Keratinocyte (primary cell): ENCODE results near the gene MFRP. TPM values are rescaled to one million over a fixed set of nuclear protein-coding genes. Genes with fewer than 3 reads are reported as not detected.

Source experiments
- DNase-seq: peaks from one replicate; pipeline ENCODE4 v3.0.0-alpha.2; 2011; ENCODE audit warnings: low read depth, missing footprints, low spot score
- FAIRE-seq: peaks from 2 replicates; lab custom pipeline; 2011; peaks lifted over from hg19 to GRCh38; lab: Jason Lieb, UNC
- H2AFZ ChIP-seq: 2 replicates; pipeline ENCODE4 v1.6.0; 2012; ENCODE audit warnings: low read length, control low read depth, inconsistent platforms; ENCODE audit not compliant: control insufficient read depth
- H3K27ac ChIP-seq: 2 replicates; pipeline ENCODE4 v1.5.1; 2011; ENCODE audit warnings: low read length; ENCODE audit not compliant: control insufficient read depth, insufficient read depth
- H3K27me3 ChIP-seq: 3 replicates; pipeline ENCODE4 v1.6.0; 2011; ENCODE audit warnings: low read length; ENCODE audit not compliant: control insufficient read depth, insufficient read depth; ENCODE audit errors: extremely low read depth
- H3K36me3 ChIP-seq, 2 experiments: 2 replicates in 1 of 2; 3 replicates in 1 of 2; pipeline ENCODE4 v1.5.1; 2011; ENCODE audit warnings: low read length in 2 of 2, mild to moderate bottlenecking in 1 of 2; ENCODE audit not compliant: control insufficient read depth in 2 of 2, insufficient read depth in 2 of 2; ENCODE audit errors: extremely low read depth in 1 of 2
- H3K4me1 ChIP-seq: 3 replicates; pipeline ENCODE4 v1.5.1; 2011; ENCODE audit warnings: low read length; ENCODE audit not compliant: control insufficient read depth, insufficient read depth; ENCODE audit errors: extremely low read depth
- H3K4me2 ChIP-seq: 3 replicates; pipeline ENCODE4 v1.6.0; 2011; ENCODE audit warnings: low read depth, low read length; ENCODE audit not compliant: control insufficient read depth, insufficient read depth; ENCODE audit errors: extremely low read depth
- H3K4me3 ChIP-seq, 3 experiments: fragments of 200-600 bp in 1 of 3; sonication (generic) in 1 of 3; 2 replicates in 2 of 3; 3 replicates in 1 of 3; pipeline ENCODE4 v1.5.1; 2011 to 2016; ENCODE audit warnings: low read length in 3 of 3, mild to moderate bottlenecking in 3 of 3, control low read depth in 2 of 3, inconsistent platforms in 1 of 3, low read depth in 1 of 3, mixed read lengths in 1 of 3, mixed run types in 1 of 3, moderate library complexity in 1 of 3; ENCODE audit not compliant: control insufficient read depth in 2 of 3, insufficient read depth in 2 of 3; ENCODE audit errors: extremely low read depth in 1 of 3
- H3K79me2 ChIP-seq: 2 replicates; pipeline ENCODE4 v1.6.0; 2012; ENCODE audit warnings: low read length; ENCODE audit not compliant: control insufficient read depth, insufficient read depth
- H3K9ac ChIP-seq: 3 replicates; pipeline ENCODE4 v1.6.0; 2011; ENCODE audit warnings: low read length; ENCODE audit not compliant: control insufficient read depth, insufficient read depth; ENCODE audit errors: extremely low read depth
- H3K9me1 ChIP-seq: 3 replicates; pipeline ENCODE4 v1.6.0; 2011; ENCODE audit warnings: low read length; ENCODE audit not compliant: control insufficient read depth, insufficient read depth; ENCODE audit errors: extremely low read depth
- H3K9me3 ChIP-seq: 2 replicates; pipeline ENCODE4 v1.5.1; 2012; ENCODE audit warnings: low read depth, low read length; ENCODE audit not compliant: control insufficient read depth
- H4K20me1 ChIP-seq: 3 replicates; pipeline ENCODE4 v1.6.0; 2011; ENCODE audit warnings: low read length; ENCODE audit not compliant: control insufficient read depth, insufficient read depth; ENCODE audit errors: extremely low read depth
- EZH2 ChIP-seq: IDR thresholded peaks from one replicate; pipeline ENCODE4 v1.6.1; 2012; ENCODE audit warnings: inconsistent platforms, mild to moderate bottlenecking, low read length, moderate library complexity
- dilution Hi-C: fragments of 300-500 bp; cut with MboI; formaldehyde crosslinking; loops from one replicate; pipeline ENCODE4 v1.7.0; 2020; ENCODE audit warnings: low sequenced_read_pairs; ENCODE audit not compliant: extremely low pct_ligation_motif_present
- polyA plus RNA-seq, 5 experiments: library from polyadenylated mRNA; depleted of rRNA in 3 of 5; stranded (reverse) in 3 of 5; stranded (forward) in 1 of 5; unstranded in 1 of 5; fragments of >200 nt; gene quantifications; 1 replicate in 1 of 5; 2 replicates in 3 of 5; 3 replicates in 1 of 5; pipeline versions ENCODE4 v1.2.1 to v1.2.3, GENCODE V29; 2011 to 2012; ENCODE audit warnings: missing spikeins in 2 of 5, low read depth in 1 of 5, low replicate concordance in 1 of 5
- TF ChIP-seq, protein P1 (sequence below), 3 experiments: IDR thresholded peaks in 1 of 3; conservative IDR thresholded peaks in 1 of 3; optimal IDR thresholded peaks in 1 of 3; 2 replicates in 2 of 3; 3 replicates in 1 of 3; pipeline versions ENCODE3 to v1.5.1; 2011; ENCODE audit warnings: low read length in 3 of 3, mild to moderate bottlenecking in 3 of 3, moderate library complexity in 2 of 3, control low read depth in 1 of 3, inconsistent platforms in 1 of 3; ENCODE audit not compliant: insufficient read depth in 2 of 3; ENCODE audit errors: extremely low read depth in 1 of 3

The MFRP gene
- polyA plus RNA-seq, 1 donor (not counting 4 experiments of a cell fraction or from before 2014, with no cell fraction given), result not detected

DNA sequence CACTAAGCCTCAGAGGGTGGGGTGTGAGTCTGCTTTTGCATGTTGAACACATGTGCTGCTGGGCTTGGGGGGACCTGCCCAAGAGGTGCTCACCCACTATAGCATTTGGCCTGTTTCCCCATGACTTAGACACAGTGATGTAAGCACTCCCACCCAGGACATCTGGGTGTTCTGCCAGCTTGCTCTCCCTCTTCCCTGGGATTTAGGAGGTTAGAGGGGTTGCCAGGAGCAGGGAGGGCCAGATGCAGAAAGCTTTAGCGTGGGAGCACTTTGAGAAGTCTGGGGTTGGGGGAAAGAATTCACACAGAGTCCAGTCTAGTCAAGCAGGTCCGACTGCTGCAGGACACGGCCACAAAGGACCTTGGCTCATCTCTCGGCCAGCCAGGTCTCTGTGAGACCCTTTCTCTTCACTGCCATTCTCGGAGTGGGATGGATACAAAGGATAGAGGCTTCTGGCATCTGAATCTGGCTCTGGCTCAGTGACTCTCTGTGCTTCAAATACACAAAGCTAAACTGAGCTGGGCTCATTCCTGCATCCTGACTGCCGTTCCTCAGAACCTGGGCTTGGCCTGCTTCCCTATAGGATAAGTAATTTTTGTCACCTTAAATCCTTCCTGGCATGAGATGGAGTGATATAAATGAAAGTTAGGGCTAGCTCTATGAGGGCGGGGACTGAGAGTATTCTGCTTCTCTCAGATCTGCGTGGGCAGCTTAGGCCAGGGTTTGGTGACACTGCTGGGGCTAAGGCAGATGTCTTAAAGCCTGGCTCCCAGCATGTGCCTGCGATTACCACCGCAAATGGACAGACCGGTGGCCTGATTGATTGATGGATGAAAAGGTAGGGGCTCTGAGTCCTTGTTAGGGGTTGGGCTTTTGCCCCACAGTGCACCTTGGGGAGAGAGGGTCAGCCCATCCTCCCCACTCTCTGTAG lies 20.4 kb upstream of the MFRP start:
- H2AFZ ChIP-seq, result no peak overlapping the region
- no peaks in the 10 kb centered on the region for H3K36me3 ChIP-seq
- peaks cover 8% of the 10 kb centered on the region for H3K4me1 ChIP-seq
- DNase-seq (no peak), FAIRE-seq (no peak)
- no peak overlapping the region for H3K27ac ChIP-seq
- dilution Hi-C loops, result no loop called here
- no peak overlapping the region for H3K4me2 ChIP-seq
- no peak overlapping the region for H3K9ac ChIP-seq
- TF ChIP-seq, protein P1, sequence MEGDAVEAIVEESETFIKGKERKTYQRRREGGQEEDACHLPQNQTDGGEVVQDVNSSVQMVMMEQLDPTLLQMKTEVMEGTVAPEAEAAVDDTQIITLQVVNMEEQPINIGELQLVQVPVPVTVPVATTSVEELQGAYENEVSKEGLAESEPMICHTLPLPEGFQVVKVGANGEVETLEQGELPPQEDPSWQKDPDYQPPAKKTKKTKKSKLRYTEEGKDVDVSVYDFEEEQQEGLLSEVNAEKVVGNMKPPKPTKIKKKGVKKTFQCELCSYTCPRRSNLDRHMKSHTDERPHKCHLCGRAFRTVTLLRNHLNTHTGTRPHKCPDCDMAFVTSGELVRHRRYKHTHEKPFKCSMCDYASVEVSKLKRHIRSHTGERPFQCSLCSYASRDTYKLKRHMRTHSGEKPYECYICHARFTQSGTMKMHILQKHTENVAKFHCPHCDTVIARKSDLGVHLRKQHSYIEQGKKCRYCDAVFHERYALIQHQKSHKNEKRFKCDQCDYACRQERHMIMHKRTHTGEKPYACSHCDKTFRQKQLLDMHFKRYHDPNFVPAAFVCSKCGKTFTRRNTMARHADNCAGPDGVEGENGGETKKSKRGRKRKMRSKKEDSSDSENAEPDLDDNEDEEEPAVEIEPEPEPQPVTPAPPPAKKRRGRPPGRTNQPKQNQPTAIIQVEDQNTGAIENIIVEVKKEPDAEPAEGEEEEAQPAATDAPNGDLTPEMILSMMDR (optimal IDR thresholded peaks at IDR 0.05 in 1 of 3, IDR thresholded peaks at IDR 0.05 in 1 of 3, conservative IDR thresholded peaks at IDR 0.05 in 1 of 3; ENCODE audit: extremely low read depth in 1 of 3, insufficient read depth in 2 of 3, low read length in 3 of 3), result no peak
- TF ChIP-seq EZH2, result no peak
- no peaks in the 10 kb centered on the region for H3K9me1 ChIP-seq
- no peaks in the 10 kb centered on the region for H3K9me3 ChIP-seq
- H3K79me2 ChIP-seq, result no peaks in the 10 kb centered on the region
- H4K20me1 ChIP-seq, result no peaks in the 10 kb centered on the region
- H3K4me3 ChIP-seq, result no peak overlapping the region
- peaks cover 29% of the 10 kb centered on the region for H3K27me3 ChIP-seq

DNA sequence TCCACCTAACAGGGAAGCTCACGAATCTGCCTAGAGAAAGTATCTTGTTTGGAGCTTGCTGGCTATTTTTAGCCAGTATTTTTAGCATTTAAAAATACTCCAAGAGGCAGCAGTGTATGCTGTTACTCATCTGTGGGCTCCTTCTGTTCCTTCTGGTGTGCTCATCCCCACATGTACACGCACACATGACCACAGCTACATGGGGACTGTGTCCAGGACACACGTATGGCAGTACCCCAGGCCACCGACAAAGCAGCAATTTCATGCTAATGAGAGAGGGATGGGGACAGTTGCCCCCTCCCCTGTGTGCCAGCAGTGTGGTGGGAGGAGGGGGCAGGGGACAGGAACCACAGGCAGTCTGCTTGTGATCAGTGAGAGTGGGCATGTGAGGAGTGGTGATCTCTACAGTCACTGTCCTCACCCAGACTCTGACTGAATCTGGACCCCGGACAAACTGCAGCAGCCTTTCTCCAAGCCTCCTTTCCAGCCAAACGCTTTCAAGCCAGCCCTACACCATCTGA lies 18.6 kb upstream of the MFRP start:
- DNase-seq (no peak), FAIRE-seq (no peak)
- peaks cover 26% of the 10 kb centered on the region for H3K4me1 ChIP-seq
- H3K79me2 ChIP-seq, result no peaks in the 10 kb centered on the region
- H2AFZ ChIP-seq, result no peak overlapping the region
- H3K27me3 ChIP-seq, result peaks cover 24% of the 10 kb centered on the region
- H3K27ac ChIP-seq, result no peak overlapping the region
- H3K36me3 ChIP-seq, result no peaks in the 10 kb centered on the region
- no peak overlapping the region for H3K9ac ChIP-seq
- no peak overlapping the region for H3K4me2 ChIP-seq
- H3K9me3 ChIP-seq, result no peaks in the 10 kb centered on the region
- dilution Hi-C loops, result no loop called here
- H4K20me1 ChIP-seq, result no peaks in the 10 kb centered on the region
- TF ChIP-seq EZH2, result no peak
- no peaks in the 10 kb centered on the region for H3K9me1 ChIP-seq
- H3K4me3 ChIP-seq, result no peak overlapping the region
